Vagina (tissue), 2 donors: Measurements from ENCODE around the gene BORCS6.

Experiments used
- CTCF ChIP-seq, 3 experiments: fragments of 450-650 bp in 2 of 3; fragments of 200-600 bp in 1 of 3; sonication (generic) in 1 of 3; IDR thresholded peaks; one replicate each; pipeline ENCODE4 v1.5.1; 2017 to 2019; ENCODE audit warnings: antibody characterized with exemption in 3 of 3, mild to moderate bottlenecking in 2 of 3, moderate library complexity in 2 of 3
- POLR2A ChIP-seq, 2 donors: fragments of 450-650 bp; IDR thresholded peaks; one replicate each; pipeline ENCODE4 v1.6.1; 2017; ENCODE audit warnings: antibody characterized with exemption in 2 of 2, mild to moderate bottlenecking in 2 of 2, moderate library complexity in 2 of 2

- TF ChIP-seq CTCF (IDR thresholded peaks at IDR 0.05) (no peak), POLR2A (IDR thresholded peaks at IDR 0.05) (no peak)
Observed at GRCh38 chr17:8237175-8237574, 47.2 kb upstream of the BORCS6 start.
